ENCODE data around the gene SLC35F3. TPM values are rescaled to one million over a fixed set of nuclear protein-coding genes. Genes with fewer than 3 reads are reported as not detected.
"Not testable (repeated sequence)": the region's sequence is repeated elsewhere in the genome, so short reads cannot be mapped to it uniquely, and the experiment has no call there.

Gene SLC35F3
- polyA plus RNA-seq, 1 donor = 0.55 TPM

- Histone ChIP-seq H3K27me3 (ENCODE audit: control insufficient read depth, insufficient read depth, low read length) (no peaks in the 10 kb centered on the region), H3K4me3 (ENCODE audit: low read length) (no peak overlapping the region), H3K4me1 (ENCODE audit: control insufficient read depth, insufficient read depth, low read length) (no peaks in the 10 kb centered on the region), H3K27ac (ENCODE audit: low read length) (no peak overlapping the region), H3K36me3 (ENCODE audit: control insufficient read depth, insufficient read depth, low read length) (no peaks in the 10 kb centered on the region), H3K9me3 (ENCODE audit: control insufficient read depth, low read depth, low read length) (no peaks in the 10 kb centered on the region)
- no peak for DNase-seq
- no CpG with 5 or more reads among the region's 4 CpGs for WGBS (ENCODE audit: insufficient coverage, low lambda C conversion rate)
Observed at GRCh38 chr1:234170067-234170466, 265.6 kb downstream of the SLC35F3 start.

DNA sequence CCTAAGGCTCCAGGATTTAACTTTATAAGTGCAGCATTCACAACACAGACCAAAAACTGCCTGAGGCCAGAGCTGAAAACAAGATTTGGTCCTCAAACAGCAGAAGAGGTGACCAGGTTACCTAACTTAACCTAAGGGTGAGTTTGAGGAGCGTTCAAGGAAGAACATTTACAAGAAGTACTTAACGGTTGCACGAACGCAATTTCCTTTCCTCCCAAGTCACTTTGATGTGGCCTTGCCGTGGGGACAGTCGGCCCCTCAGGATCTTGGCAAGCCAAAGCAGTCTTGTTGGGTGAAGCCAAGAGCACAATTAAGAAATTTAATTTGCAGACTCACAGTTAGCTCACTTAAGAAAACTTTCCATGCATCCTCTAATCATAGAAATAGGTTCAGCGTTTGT is 266.1 kb downstream of the SLC35F3 start:
- Histone ChIP-seq H3K27me3 (ENCODE audit: control insufficient read depth, insufficient read depth, low read length) (no peaks in the 10 kb centered on the region), H3K4me1 (ENCODE audit: control insufficient read depth, insufficient read depth, low read length) (no peaks in the 10 kb centered on the region), H3K4me3 (ENCODE audit: low read length) (no peak overlapping the region), H3K9me3 (ENCODE audit: control insufficient read depth, low read depth, low read length) (no peaks in the 10 kb centered on the region), H3K36me3 (ENCODE audit: control insufficient read depth, insufficient read depth, low read length) (no peaks in the 10 kb centered on the region), H3K27ac (ENCODE audit: low read length) (no peak overlapping the region)
- WGBS (ENCODE audit: insufficient coverage, low lambda C conversion rate) = 96% methylated on average over 5 of the region's 7 CpGs
- no peak for DNase-seq

DNA sequence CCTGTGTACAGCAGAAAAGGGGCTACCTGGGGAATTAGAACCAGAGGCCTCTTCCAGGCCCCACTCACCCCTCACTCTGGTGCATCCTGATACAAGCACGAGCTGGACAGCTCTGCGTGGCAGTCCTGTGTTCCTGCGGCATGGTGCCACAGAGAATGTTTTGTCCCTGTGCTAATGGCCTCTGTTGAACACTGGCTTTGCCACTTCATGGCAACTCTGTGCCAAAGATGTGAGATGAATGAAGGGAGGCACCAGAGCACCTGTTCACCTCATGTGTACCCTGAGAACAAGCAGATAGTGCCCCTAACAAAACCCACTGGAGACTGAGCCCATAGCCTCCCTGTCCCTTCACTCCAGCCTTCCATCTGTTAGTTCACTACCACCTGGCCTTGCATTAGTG is 269.5 kb downstream of the SLC35F3 start:
- Histone ChIP-seq H3K36me3 (ENCODE audit: control insufficient read depth, insufficient read depth, low read length) (no peaks in the 10 kb centered on the region), H3K27me3 (ENCODE audit: control insufficient read depth, insufficient read depth, low read length) (no peaks in the 10 kb centered on the region), H3K9me3 (ENCODE audit: control insufficient read depth, low read depth, low read length) (no peaks in the 10 kb centered on the region), H3K27ac (ENCODE audit: low read length) (no peak overlapping the region), H3K4me1 (ENCODE audit: control insufficient read depth, insufficient read depth, low read length) (no peaks in the 10 kb centered on the region), H3K4me3 (ENCODE audit: low read length) (no peak overlapping the region)
- no peak for DNase-seq
- WGBS (ENCODE audit: insufficient coverage, low lambda C conversion rate) = no CpG with 5 or more reads among the region's 3 CpGs

DNA sequence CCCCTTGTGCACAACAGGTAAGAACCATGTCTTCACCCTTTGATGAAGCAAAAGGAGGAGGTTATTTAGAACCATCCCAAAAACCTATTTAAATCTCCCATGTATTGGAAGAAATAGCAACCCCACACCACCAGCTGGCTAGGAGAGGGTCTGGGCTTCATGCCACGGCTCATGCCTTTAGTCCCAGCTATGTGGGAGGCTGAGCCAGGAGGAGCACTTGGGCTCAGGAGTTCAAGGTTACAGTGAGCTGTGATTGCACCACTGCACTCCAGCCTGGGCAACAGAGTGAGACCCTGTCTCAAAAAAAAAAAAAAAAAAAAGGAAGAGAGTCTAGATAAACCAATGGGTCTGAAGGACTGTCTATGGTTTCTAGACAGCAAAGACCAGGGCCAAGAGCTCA is 270.9 kb downstream of the SLC35F3 start:
- WGBS (ENCODE audit: insufficient coverage, low lambda C conversion rate) = no CpG with 5 or more reads among the region's 1 CpG
- Histone ChIP-seq H3K27ac (ENCODE audit: low read length) (no peak overlapping the region), H3K36me3 (ENCODE audit: control insufficient read depth, insufficient read depth, low read length) (no peaks in the 10 kb centered on the region), H3K27me3 (ENCODE audit: control insufficient read depth, insufficient read depth, low read length) (peaks cover under 1% of the 10 kb centered on the region), H3K4me3 (ENCODE audit: low read length) (no peak overlapping the region), H3K9me3 (ENCODE audit: control insufficient read depth, low read depth, low read length) (no peaks in the 10 kb centered on the region), H3K4me1 (ENCODE audit: control insufficient read depth, insufficient read depth, low read length) (no peaks in the 10 kb centered on the region)
- DNase-seq = no peak

- Histone ChIP-seq H3K27ac (ENCODE audit: low read length) (no peak overlapping the region), H3K36me3 (ENCODE audit: control insufficient read depth, insufficient read depth, low read length) (no peaks in the 10 kb centered on the region), H3K27me3 (ENCODE audit: control insufficient read depth, insufficient read depth, low read length) (peaks cover 2% of the 10 kb centered on the region), H3K4me1 (ENCODE audit: control insufficient read depth, insufficient read depth, low read length) (no peaks in the 10 kb centered on the region), H3K9me3 (ENCODE audit: control insufficient read depth, low read depth, low read length) (no peaks in the 10 kb centered on the region), H3K4me3 (ENCODE audit: low read length) (no peak overlapping the region)
- no peak for DNase-seq
- no CpG with 5 or more reads among the region's 3 CpGs for WGBS (ENCODE audit: insufficient coverage, low lambda C conversion rate)
Observed at GRCh38 chr1:234176000-234176399, 271.5 kb downstream of the SLC35F3 start.

DNA sequence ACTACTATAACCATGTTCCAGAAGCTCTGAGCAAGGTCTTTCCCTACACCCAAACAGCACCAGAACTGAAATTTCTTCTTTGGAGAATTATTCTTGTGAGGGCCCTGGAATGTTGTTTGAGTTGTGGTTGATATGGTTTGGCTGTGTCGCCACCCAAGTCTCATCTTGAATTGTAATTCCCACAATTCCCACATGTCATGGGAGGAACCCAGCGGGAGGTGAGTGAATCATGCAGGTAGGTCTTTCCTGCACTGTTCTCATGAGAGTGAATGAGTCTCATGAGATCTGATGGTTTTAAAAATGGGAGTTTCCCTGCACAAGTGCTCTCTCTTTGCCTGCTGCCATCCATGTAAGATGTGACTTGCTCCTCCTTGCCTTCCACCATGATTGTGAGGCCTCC is 272.4 kb downstream of the SLC35F3 start:
- not testable (repeated sequence) for H3K36me3 ChIP-seq (ENCODE audit: control insufficient read depth, insufficient read depth, low read length); DNase-seq; H3K27ac ChIP-seq (ENCODE audit: low read length); H3K27me3 ChIP-seq (ENCODE audit: control insufficient read depth, insufficient read depth, low read length); H3K4me3 ChIP-seq (ENCODE audit: low read length); H3K4me1 ChIP-seq (ENCODE audit: control insufficient read depth, insufficient read depth, low read length); H3K9me3 ChIP-seq (ENCODE audit: control insufficient read depth, low read depth, low read length)
- no CpG with 5 or more reads among the region's 2 CpGs for WGBS (ENCODE audit: insufficient coverage, low lambda C conversion rate)

GRCh38 chr1:234185438-234185837 is 281.0 kb downstream of the SLC35F3 start:
- H3K4me1 ChIP-seq (ENCODE audit: control insufficient read depth, insufficient read depth, low read length) = no peaks in the 10 kb centered on the region
- H3K36me3 ChIP-seq (ENCODE audit: control insufficient read depth, insufficient read depth, low read length) = no peaks in the 10 kb centered on the region
- WGBS (ENCODE audit: insufficient coverage, low lambda C conversion rate) = no CpG with 5 or more reads among the region's 1 CpG
- H3K9me3 ChIP-seq (ENCODE audit: control insufficient read depth, low read depth, low read length) = no peaks in the 10 kb centered on the region
- no peak for DNase-seq
- H3K4me3 ChIP-seq (ENCODE audit: low read length) = no peak overlapping the region
- peaks cover 4% of the 10 kb centered on the region for H3K27me3 ChIP-seq (ENCODE audit: control insufficient read depth, insufficient read depth, low read length)
- no peak overlapping the region for H3K27ac ChIP-seq (ENCODE audit: low read length)

DNA sequence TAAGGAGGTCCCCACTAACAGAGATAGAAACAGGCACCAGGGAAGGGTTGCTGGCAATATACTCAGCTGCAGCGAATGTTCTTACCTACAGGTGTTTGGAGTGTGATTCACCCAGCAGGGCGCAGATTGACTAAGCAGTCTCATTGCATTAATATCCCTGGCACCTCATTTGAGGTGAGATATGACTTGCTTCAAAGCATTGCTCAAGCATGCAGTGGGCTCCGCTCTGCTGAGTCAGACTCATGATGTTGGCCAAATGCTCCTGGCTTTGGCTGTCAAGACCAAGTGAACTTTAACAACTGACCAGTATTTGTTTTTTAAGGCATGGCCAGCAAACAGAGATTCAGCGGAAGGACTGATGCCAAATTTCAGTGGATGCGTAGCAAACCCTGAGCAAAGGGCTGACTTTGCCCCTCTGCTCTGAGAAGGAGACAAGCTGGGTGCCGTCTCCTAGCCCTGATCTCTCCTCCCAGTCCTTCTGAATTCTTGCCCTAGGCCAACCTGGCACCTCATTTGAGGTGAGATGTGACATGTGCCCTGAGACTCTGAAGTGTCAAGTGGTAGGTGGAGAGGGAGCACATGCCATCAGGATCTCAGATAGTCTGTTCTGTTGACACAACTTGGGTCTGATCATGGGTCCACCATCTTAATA is 281.7 kb downstream of the SLC35F3 start:
- WGBS (ENCODE audit: insufficient coverage, low lambda C conversion rate) = no CpG with 5 or more reads among the region's 6 CpGs
- Histone ChIP-seq H3K4me1 (ENCODE audit: control insufficient read depth, insufficient read depth, low read length) (no peaks in the 10 kb centered on the region), H3K9me3 (ENCODE audit: control insufficient read depth, low read depth, low read length) (no peaks in the 10 kb centered on the region), H3K36me3 (ENCODE audit: control insufficient read depth, insufficient read depth, low read length) (no peaks in the 10 kb centered on the region), H3K27ac (ENCODE audit: low read length) (no peak overlapping the region), H3K4me3 (ENCODE audit: low read length) (no peak overlapping the region), H3K27me3 (ENCODE audit: control insufficient read depth, insufficient read depth, low read length) (peaks cover 3% of the 10 kb centered on the region)
- no peak for DNase-seq

GRCh38 chr1:234188454-234188792 is 283.9 kb downstream of the SLC35F3 start:
- Histone ChIP-seq H3K4me3 (ENCODE audit: low read length) (no peak overlapping the region), H3K27me3 (ENCODE audit: control insufficient read depth, insufficient read depth, low read length) (peaks cover 3% of the 10 kb centered on the region), H3K36me3 (ENCODE audit: control insufficient read depth, insufficient read depth, low read length) (no peaks in the 10 kb centered on the region), H3K27ac (ENCODE audit: low read length) (no peak overlapping the region), H3K9me3 (ENCODE audit: control insufficient read depth, low read depth, low read length) (no peaks in the 10 kb centered on the region), H3K4me1 (ENCODE audit: control insufficient read depth, insufficient read depth, low read length) (no peaks in the 10 kb centered on the region)
- no CpG with 5 or more reads among the region's 3 CpGs for WGBS (ENCODE audit: insufficient coverage, low lambda C conversion rate)
- DNase-seq = no peak

DNA sequence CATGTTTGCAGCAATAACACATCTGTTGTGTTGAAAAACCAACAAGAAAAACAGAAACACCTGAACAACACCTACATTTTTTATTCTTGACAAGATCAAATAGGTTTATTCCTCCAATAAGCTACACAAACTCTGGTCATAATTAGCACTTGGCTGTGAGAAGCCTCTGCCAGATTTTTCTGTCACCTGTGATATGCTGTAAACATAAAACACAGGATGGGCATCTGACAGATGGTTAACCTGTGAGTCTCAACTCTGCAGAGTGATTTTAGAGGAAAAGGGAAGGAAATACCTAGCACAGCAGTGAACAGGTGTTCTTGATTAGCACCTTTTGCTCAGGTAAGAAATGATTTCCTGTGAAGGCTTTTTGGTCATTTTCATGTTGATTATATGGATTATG is 293.4 kb downstream of the SLC35F3 start:
- DNase-seq = no peak
- Histone ChIP-seq H3K27me3 (ENCODE audit: control insufficient read depth, insufficient read depth, low read length) (peaks cover 6% of the 10 kb centered on the region), H3K36me3 (ENCODE audit: control insufficient read depth, insufficient read depth, low read length) (no peaks in the 10 kb centered on the region), H3K9me3 (ENCODE audit: control insufficient read depth, low read depth, low read length) (no peaks in the 10 kb centered on the region), H3K27ac (ENCODE audit: low read length) (no peak overlapping the region), H3K4me3 (ENCODE audit: low read length) (no peak overlapping the region), H3K4me1 (ENCODE audit: control insufficient read depth, insufficient read depth, low read length) (no peaks in the 10 kb centered on the region)

GRCh38 chr1:234199476-234200127 is 295.1 kb downstream of the SLC35F3 start:
- WGBS (ENCODE audit: insufficient coverage, low lambda C conversion rate) = 80% methylated on average over 1 of the region's 2 CpGs
- Histone ChIP-seq H3K27ac (ENCODE audit: low read length) (no peak overlapping the region), H3K4me1 (ENCODE audit: control insufficient read depth, insufficient read depth, low read length) (no peaks in the 10 kb centered on the region), H3K4me3 (ENCODE audit: low read length) (no peak overlapping the region), H3K27me3 (ENCODE audit: control insufficient read depth, insufficient read depth, low read length) (peaks cover 6% of the 10 kb centered on the region), H3K36me3 (ENCODE audit: control insufficient read depth, insufficient read depth, low read length) (no peaks in the 10 kb centered on the region), H3K9me3 (ENCODE audit: control insufficient read depth, low read depth, low read length) (no peaks in the 10 kb centered on the region)
- no peak for DNase-seq

All from large intestine (tissue), 3 donors.